ENCODE measurements around the gene GALNT18. TPM values are rescaled to one million over a fixed set of nuclear protein-coding genes. Genes with fewer than 3 reads are reported as not detected.

Gene GALNT18
- total and polyA plus RNA-seq, 8 donors: 2.0 to 8.9 (median 4.7) TPM

GRCh38 chr11:11253995-11254394 is 367.8 kb downstream of the GALNT18 start:
- ATAC-seq (no peak), FAIRE-seq (no peak), DNase-seq (no peak)
- H3K4me3 ChIP-seq: no peak overlapping the region
- TF ChIP-seq CTCF (IDR thresholded peaks at IDR 0.05): no peak
- intact Hi-C loops (cut with DNase I): no loop called here
- H3K27me3 ChIP-seq: no peaks in the 10 kb centered on the region
- H3K36me3 ChIP-seq: no peaks in the 10 kb centered on the region
- H3K9me3 ChIP-seq: no peaks in the 10 kb centered on the region
- WGBS, 2 donors: 73 to 81% methylated on average over 5 of the region's 5 CpGs
- H3K4me1 ChIP-seq: no peaks in the 10 kb centered on the region
- no peak overlapping the region for H3K27ac ChIP-seq

GRCh38 chr11:11253497-11253896 is 368.3 kb downstream of the GALNT18 start:
- Histone ChIP-seq H3K4me3 (no peak overlapping the region), H3K36me3 (no peaks in the 10 kb centered on the region), H3K9me3 (no peaks in the 10 kb centered on the region), H3K27me3 (no peaks in the 10 kb centered on the region), H3K4me1 (no peaks in the 10 kb centered on the region), H3K27ac (no peak overlapping the region)
- no peak for FAIRE-seq
- no peak for TF ChIP-seq CTCF (IDR thresholded peaks at IDR 0.05)
- intact Hi-C loops (cut with DNase I): no loop called here
- WGBS, 2 donors: 50 to 65% methylated on average over 4 of the region's 4 CpGs
- no peak for DNase-seq
- ATAC-seq: no peak

GRCh38 chr11:11252403-11252802 is 369.4 kb downstream of the GALNT18 start:
- Histone ChIP-seq H3K36me3 (no peaks in the 10 kb centered on the region), H3K9me3 (no peaks in the 10 kb centered on the region), H3K4me1 (no peaks in the 10 kb centered on the region), H3K4me3 (no peak overlapping the region), H3K27ac (no peak overlapping the region), H3K27me3 (no peaks in the 10 kb centered on the region)
- intact Hi-C loops (cut with DNase I): no loop called here
- ATAC-seq: no peak
- DNase-seq: no peak
- 70 to 86% methylated on average over 6 of the region's 6 CpGs for WGBS, 2 donors
- no peak for FAIRE-seq
- TF ChIP-seq CTCF (IDR thresholded peaks at IDR 0.05): no peak

- intact Hi-C loops (cut with DNase I): no loop called here
- FAIRE-seq (no peak), DNase-seq (no peak), ATAC-seq (no peak)
- Histone ChIP-seq H3K9me3 (no peaks in the 10 kb centered on the region), H3K4me1 (no peaks in the 10 kb centered on the region), H3K27me3 (no peaks in the 10 kb centered on the region), H3K36me3 (no peaks in the 10 kb centered on the region), H3K4me3 (no peak overlapping the region), H3K27ac (no peak overlapping the region)
- no peak for TF ChIP-seq CTCF (IDR thresholded peaks at IDR 0.05)
- WGBS, 2 donors: 70 to 83% methylated on average over 4 of the region's 4 CpGs
These were observed 370.3 kb downstream of the GALNT18 start for GRCh38 chr11:11251394-11251970.

- Histone ChIP-seq H3K27me3 (no peaks in the 10 kb centered on the region), H3K9me3 (no peaks in the 10 kb centered on the region), H3K27ac (no peak overlapping the region), H3K4me3 (no peak overlapping the region), H3K36me3 (no peaks in the 10 kb centered on the region), H3K4me1 (no peaks in the 10 kb centered on the region)
- no peak for FAIRE-seq
- 43 to 51% methylated on average over 2 of the region's 2 CpGs for WGBS, 2 donors
- ATAC-seq: no peak
- no peak for TF ChIP-seq CTCF (IDR thresholded peaks at IDR 0.05)
- intact Hi-C loops (cut with DNase I): no loop called here
- no peak for DNase-seq
These were observed 371.3 kb downstream of the GALNT18 start for GRCh38 chr11:11250470-11250869.

All from pancreas (tissue), 10 donors.